IPS-11a (cell line): ENCODE results near the gene PHACTR3.

Experiments used
- H3K4me3 ChIP-seq: one replicate; pipeline ENCODE4 v1.5.1; 2013; ENCODE audit warnings: low read depth, low read length, control low read depth

Gene PHACTR3

GRCh38 chr20:59726281-59726595 lies 121.9 kb downstream of the PHACTR3 start:
- no peak overlapping the region for H3K4me3 ChIP-seq

- H3K4me3 ChIP-seq: no peak overlapping the region
Observed at GRCh38 chr20:59728722-59729430, 124.5 kb downstream of the PHACTR3 start.

GRCh38 chr20:59729506-59729905 lies 125.2 kb downstream of the PHACTR3 start:
- no peak overlapping the region for H3K4me3 ChIP-seq

GRCh38 chr20:59730722-59731121 lies 126.4 kb downstream of the PHACTR3 start:
- H3K4me3 ChIP-seq: no peak overlapping the region

GRCh38 chr20:59731376-59731775 lies 127.0 kb downstream of the PHACTR3 start:
- H3K4me3 ChIP-seq: no peak overlapping the region

GRCh38 chr20:59733351-59733750 lies 129.0 kb downstream of the PHACTR3 start:
- no peak overlapping the region for H3K4me3 ChIP-seq

GRCh38 chr20:59735486-59735885 lies 131.1 kb downstream of the PHACTR3 start:
- no peak overlapping the region for H3K4me3 ChIP-seq

- no peak overlapping the region for H3K4me3 ChIP-seq
Observed at GRCh38 chr20:59735917-59736316, 131.6 kb downstream of the PHACTR3 start.

- no peak overlapping the region for H3K4me3 ChIP-seq
Observed at GRCh38 chr20:59736366-59736765, 132.0 kb downstream of the PHACTR3 start.

GRCh38 chr20:59737073-59737666 lies 132.8 kb downstream of the PHACTR3 start:
- no peak overlapping the region for H3K4me3 ChIP-seq

- no peak overlapping the region for H3K4me3 ChIP-seq
Observed at GRCh38 chr20:59737816-59738215, 133.5 kb downstream of the PHACTR3 start.

GRCh38 chr20:59738851-59739250 lies 134.5 kb downstream of the PHACTR3 start:
- no peak overlapping the region for H3K4me3 ChIP-seq

- H3K4me3 ChIP-seq: no peak overlapping the region
Observed at GRCh38 chr20:59740621-59741020, 136.3 kb downstream of the PHACTR3 start.

GRCh38 chr20:59741073-59741472 lies 136.7 kb downstream of the PHACTR3 start:
- H3K4me3 ChIP-seq: no peak overlapping the region

GRCh38 chr20:59742351-59743095 lies 138.2 kb downstream of the PHACTR3 start:
- H3K4me3 ChIP-seq: no peak overlapping the region

GRCh38 chr20:59743308-59743707 lies 139.0 kb downstream of the PHACTR3 start:
- H3K4me3 ChIP-seq: no peak overlapping the region

GRCh38 chr20:59743767-59744485 lies 139.6 kb downstream of the PHACTR3 start:
- no peak overlapping the region for H3K4me3 ChIP-seq

GRCh38 chr20:59744756-59745155 lies 140.4 kb downstream of the PHACTR3 start:
- H3K4me3 ChIP-seq: no peak overlapping the region

- H3K4me3 ChIP-seq: no peak overlapping the region
Observed at GRCh38 chr20:59745201-59745600, 140.9 kb downstream of the PHACTR3 start.

- H3K4me3 ChIP-seq: no peak overlapping the region
Observed at GRCh38 chr20:59745716-59746115, 141.4 kb downstream of the PHACTR3 start.

- no peak overlapping the region for H3K4me3 ChIP-seq
Observed at GRCh38 chr20:59746155-59746554, 141.8 kb downstream of the PHACTR3 start.
